CD4-positive, alpha-beta T cell treated with Interleukin-10 for 1 hour (primary cell): ENCODE results near the gene MMP12.
"Not testable (repeated sequence)": the region's sequence is repeated elsewhere in the genome, so short reads cannot be mapped to it uniquely, and the experiment has no call there.

Experiments
- DNase-seq: peaks from one replicate; pipeline ENCODE4 v3.0.0-alpha.2; 2020

MMP12 gene

DNA sequence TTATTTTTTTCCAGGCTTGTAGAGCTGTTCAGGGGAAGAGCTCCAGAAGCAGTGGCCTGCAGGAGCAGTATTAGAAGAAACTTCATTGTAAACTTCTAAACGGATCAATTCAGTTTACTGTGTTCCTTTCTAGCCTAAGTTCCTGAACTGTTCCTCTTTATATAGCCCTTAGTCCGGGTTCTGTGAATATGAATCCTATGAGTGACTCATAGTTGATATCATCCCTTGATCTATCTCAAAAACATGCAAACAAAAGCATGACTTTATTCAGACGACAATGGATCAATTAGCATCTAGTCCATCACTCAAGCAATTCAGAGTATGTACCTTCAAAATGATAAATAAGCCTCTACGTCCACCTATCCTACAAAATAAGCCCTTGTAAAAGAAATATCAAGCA lies at the start of gene MMP12:
MMP12 (minus strand) TSS at position 131 of the 400 bp plus-strand sequence; CDS start at position 86, 45 bp downstream.
- DNase-seq = no peak

DNA sequence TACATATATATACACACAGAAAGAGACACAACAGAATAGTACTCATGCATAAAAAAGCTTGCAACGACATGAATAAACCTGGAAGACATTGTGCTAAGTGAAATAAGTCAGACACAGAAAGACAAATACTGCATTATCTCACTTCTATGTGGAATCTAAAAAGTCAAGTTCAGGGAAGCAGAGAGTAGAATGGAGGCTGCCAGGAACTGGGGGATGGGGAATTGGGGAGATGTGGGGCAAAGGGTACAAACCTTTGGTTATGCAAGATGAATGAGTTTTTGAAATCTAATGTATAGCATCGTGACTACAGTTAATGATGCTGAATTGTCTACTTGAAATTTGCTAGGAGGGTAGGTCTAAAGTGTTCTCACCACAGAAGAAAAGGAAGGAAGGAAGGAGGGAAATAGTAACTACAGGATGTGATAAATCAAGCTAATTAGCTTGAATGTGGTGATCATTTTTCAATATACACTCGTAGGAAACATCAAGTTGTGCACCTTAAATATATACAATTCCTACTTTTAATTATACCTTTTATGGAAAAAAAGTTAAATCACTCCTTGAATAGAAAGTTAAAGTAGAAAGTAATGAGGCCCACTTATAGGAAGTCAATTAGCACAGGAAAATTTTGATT lies 46.9 kb upstream of the MMP12 start:
- DNase-seq = no peak

DNA sequence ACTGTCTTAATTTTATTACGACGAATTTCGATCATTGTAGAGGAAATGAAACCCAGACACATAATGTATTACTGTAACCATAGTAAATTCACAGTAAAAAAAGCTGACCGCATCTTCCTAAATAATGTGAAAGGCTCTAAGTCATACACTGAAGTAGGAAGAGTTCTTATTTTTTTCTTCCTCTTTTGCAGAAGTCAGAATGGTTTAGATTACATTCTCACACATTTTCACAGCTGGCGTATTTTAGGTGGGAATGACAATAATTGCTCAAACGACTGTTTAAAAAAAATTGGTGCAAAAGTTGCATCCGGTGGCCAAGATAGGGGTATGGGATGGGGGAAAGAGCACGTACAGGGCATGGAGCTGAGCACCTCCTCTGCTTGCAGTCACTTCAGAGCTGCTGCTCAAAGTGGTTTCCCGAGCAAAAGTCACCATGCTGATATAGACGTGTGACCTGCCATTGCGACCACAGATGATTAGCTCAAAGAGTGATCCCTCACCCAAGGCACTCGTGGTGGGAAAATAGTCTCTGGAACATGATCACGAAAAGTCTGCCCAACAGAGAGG lies 45.4 kb upstream of the MMP12 start:
- DNase-seq = no peak

DNA sequence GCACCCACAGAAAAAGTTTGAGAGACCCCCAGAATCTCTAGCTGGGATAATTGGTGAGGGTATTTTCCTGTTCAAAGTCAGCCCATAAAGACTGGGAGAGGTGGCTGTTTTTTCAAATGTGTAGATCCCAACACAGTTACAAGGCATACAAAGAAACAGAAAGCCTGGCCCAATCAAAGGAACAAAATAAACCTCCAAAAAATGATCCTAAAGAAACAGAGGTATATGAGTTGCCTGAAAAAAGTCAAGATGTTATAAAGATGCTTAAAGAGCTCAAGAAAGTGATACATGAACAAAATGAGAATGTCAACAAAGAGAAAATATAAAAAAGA lies 40.2 kb upstream of the MMP12 start:
- no peak for DNase-seq

DNA sequence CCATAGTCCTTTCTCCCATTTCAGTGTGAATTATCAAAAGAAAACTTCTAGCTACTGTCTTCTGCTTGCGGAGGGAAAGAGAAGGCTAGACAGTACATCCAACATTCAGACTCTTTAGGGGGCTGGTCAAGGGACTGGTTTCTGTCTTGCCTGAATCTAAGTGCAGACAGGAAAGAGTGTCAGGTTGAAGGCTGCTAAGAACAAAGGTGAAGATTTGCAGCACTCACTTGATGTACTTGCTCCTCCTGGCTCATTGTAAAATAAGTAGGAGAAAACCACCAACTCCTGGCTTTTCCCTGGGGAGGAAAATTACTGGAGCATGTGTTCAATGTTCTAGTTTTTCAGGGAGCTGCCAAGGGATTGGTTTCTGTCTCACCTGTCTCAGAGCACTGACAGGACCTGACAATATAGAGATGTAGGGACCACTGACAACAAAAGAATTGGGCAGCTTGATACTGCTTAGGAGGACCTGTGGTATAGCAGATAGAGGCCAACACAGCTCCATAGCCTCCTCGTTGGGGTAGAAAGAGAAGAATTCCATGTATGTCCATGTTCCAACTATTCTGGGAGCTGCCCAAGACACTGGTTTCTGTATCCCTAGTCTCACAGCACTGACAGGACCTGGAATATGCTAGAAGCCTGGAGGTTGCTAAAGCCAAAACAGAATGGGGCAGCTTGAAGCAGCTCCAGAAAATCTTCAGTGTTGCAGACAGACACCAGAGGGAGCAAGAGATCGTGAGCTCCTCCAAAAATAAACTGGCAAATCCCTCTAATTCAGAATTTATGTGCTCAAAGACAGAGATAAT lies 39.7 kb upstream of the MMP12 start:
- no peak for DNase-seq

DNA sequence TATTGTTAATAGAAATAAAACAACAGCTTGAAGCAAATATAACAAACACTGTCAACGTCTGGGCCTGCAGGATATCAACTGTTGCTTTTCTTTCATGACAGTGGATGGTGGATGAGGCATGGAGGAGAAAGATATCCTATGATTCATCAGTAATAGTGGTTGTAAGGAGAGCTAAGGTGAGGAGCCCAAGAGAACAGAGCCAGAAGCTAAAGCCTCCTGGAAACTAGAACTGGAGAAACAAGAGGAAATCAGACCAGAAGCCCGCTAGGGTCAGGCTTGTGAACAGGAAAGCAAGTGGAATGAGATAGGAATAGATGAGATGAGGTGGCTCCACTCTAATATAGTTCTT lies 37.7 kb upstream of the MMP12 start:
- DNase-seq = no peak

DNA sequence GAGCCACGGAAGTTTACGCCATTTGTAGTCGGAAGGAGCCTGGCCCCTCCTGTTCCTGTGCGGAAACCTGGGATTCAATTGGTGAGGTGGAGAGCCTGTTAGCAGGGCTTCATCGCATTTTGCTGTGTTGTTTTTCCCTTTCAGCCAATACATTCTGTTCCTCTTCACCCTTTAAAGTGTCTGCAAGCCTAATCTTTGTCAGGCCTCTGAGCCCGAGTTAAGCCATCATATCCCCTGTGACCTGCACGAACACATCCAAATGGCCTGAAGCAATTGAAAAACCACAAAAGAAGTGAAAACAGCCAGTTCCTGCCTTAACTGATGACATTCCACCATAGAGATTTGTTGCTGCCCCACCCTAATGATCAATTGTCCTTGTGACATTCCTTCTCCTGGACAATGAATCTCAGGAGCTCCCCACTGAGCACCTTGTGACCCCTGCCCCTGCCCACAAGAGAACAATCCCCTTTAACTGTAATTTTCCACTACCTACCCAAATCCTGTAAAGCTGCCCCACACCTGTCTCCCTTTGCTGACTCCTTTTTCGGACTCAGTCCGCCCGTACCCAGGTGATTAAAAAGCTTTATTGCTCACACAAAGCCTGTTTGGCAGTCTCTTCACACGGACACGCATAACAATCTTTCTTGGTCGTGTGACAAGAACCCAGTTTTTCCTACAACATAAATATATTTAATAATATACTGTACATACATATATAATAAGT lies 37.1 kb upstream of the MMP12 start:
- DNase-seq = no peak

DNA sequence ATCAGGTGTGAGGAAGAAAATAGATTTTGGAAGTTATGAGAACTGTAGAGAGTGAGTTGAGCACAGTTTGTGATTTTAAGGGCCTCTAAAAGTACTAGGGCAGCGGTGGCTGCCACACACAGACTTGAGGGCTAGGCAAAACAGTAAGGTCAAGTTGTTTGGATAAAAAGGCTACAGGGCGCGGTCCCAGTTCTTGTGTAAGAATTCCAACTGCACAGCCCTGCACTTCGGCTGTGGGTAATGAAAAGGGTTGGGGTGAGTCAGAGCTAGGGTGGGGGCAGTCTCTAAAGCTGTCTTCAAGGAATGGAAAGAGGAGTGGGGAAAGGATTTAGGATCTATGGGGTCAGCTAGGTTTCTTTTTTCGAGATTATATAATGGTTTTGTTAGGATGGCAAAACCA lies 31.1 kb upstream of the MMP12 start:
- not testable (repeated sequence) for DNase-seq

DNA sequence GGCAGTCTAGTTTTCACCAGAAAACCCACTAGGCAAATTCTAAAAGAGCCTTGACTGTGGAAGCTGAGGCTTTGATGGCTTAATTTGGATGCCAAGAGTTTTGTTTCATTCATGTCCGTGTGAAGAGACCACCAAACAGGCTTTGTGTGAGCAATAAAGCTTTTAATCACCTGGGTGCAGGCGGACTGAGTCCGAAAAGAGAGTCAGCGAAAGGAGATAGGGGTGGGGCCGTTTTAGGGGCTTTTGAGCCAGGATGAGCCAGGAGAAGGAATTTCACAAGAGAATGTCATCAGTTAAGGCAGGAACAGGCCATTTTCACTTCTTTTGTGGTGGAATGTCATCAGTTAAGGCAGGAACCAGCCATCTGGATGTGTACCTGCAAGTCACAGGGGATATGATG lies 29.1 kb upstream of the MMP12 start:
- not testable (repeated sequence) for DNase-seq

DNA sequence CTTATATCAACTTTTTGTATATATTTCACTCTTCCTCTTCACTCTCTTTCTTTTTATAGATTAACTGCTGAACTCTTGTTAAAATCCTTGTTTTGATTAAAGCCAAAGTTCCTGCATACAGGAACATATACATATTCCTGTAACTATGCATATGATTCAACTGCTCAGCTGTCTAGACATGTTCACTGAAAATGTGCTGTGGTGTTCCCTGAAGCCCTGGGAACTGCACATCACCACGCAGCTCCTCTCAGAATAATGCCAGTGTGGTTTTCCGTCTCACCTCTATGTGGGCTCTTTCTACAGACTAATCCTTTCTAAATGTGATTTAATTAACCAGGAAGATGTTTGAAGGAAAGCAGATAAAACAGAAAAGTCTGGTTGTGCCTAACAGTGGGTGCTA lies 25.6 kb upstream of the MMP12 start:
- DNase-seq = no peak

DNA sequence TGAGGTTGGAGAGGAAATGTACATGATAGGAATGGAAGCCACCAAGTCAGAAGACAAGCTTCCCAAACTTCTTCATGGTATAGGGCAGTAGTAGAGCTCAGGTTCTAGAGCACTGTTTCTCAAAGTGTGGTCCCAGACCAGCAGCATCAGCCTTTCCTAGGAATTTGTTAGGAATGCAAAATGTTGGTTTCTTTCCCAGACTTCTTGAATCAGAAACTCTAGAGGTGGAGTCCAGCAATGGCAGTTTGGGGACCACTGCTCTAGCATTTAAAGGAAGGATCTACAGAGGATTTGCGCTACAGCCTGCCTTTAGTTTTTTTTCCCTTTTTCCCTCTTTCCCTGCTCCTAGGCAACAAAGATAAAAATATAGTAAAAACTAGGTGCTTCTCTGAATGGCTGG lies 17.0 kb upstream of the MMP12 start:
- DNase-seq = no peak

DNA sequence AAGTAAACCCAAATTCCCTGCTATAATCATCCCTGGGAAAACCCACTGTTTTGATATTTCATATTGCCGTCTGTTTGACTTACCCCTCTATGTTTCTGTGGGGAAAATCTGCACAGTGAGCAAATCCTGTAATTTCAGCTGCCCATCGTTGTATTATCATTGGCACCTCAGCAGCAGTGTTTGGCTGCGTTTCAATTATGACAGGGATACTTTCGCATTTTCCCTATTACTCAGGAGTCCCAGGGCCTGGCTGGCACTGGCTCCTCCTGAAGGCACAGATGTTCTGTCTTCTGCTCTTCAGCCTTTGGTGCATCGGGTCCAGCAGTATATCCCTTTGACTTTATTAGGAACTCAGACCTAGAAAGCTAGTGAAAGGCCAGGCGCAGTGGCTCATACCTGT lies 12.2 kb upstream of the MMP12 start:
- no peak for DNase-seq

DNA sequence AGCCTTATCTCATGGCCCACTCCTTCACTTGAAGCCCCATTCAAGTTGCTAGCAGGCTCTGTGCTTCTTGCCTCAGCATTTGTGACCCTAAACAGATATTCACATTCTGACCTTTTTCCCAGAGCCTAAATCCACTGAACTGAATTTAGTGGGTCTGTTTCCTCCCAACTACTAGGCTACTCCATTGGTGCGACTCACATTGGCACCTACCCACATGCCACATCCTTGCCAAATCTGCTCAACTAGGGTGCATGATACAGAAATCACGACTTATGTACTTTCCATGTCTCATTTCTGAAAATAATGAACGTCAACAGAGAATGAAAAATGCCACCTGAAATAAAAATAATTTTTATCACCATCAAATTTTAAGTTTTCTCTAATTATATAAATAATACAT lies 8.4 kb upstream of the MMP12 start:
- no peak for DNase-seq

DNA sequence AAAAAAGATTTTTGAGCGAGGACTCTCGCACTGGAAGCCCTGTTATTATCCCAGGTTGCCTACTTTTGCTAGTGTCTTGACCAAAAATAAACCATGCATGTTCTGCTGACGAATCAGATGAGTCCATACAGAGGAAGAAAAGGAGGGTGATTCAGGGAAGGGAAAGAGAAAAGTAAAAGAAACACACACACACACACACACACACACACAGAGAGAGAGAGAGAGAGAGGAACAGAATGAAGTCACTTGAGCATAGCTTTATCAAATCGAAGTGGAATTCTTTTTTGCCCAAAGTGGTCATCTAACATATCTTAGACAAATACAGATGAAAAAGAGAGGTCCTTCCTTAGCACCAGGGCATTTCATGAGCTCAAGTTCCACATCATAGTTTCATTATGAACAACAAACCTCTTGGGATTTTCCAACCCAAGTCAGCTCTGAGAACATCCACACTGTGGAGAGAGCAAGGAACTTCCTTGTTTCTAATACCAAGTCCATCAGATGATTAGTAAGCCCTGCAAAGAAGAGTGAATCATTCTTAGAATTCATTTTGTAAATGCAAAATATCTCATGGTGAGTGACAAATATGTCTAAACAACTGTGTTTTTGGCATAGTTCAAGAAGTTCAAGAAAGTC lies 7.7 kb upstream of the MMP12 start:
- no peak for DNase-seq

DNA sequence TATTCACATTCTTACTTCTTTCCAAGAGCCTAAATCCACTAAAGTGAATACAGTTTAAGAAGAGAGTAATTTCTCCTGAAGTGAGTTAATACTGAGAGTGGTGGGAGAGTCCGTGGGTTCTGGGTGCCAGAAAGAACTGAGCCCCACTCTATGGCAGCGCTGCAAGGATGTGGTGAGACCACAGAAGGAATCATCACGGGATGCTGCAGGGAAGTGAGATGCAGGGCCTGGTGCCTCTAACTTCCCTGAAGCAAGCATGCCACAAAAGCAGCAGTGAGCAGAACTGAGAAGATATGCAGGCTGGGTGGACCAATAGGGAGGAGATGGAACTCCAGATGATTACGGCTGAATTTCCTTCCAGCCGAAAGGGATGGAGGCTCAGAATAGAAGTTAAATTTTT lies 5.0 kb upstream of the MMP12 start:
- DNase-seq = no peak

DNA sequence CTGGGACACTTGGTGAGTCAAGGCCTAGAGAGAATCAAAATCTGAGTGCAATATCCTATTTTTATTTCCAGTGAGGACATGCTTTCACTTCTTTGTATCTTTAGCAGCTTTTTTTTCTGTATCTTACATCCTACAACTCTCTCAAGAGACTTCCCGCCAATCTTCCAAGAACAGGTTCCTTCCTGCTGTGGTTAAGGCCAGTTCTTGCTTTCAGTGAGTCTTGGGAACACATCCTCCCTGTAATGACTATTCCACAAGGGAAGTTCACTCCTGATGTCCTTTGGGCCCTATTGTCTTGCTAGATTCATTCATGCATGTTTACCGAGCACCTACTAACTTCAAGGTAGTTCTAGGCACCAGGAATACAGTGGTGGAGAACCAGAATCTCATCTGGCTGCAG lies 3.8 kb upstream of the MMP12 start:
- no peak for DNase-seq

DNA sequence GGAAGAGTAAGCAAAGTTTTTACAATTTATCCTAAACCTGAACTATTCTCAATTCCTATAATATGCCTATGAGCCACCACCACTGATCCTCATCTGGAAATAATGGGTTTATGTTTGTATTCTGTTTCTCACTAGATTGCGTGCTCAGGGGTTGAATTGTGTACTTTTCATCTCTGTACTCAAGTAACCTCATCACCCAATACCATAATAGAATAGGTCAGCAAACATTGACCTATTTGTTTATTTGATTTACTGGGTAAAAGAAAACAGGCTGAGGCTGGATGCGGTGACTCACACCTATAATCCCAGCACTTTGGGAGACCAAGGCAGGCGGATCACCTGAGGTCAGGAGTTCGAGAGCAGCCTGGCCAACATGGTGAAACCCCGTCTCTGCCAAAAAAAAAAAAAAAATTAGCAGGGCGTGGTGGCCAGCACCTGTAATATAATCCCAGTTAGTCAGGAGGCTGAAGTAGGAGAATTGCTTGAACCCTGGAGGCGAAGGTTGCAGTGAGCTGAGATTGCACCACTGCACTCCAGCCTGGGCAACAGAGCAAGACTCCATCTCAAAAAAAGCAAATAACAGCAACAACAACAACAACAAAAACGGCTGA lies 5.3 kb downstream of the MMP12 start:
- DNase-seq = not testable (repeated sequence)

DNA sequence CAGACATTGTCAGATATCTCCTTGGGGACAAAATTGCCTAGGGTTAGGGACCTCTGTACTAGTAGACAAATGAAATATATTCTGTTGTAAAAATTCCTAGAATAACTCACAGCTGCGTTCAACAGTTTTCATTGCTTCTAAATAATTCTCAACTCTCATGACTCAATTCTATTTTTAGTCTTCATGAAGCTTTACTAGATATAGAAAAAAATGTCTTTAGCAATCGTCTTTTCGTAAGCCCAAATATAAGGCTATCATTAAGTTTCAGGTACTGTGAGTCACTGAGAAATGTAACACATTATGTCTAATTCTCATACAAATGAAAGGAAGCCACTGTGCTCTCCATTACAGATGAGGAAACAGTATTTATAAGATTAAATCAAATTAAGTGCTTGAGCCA lies 6.4 kb downstream of the MMP12 start:
- no peak for DNase-seq

DNA sequence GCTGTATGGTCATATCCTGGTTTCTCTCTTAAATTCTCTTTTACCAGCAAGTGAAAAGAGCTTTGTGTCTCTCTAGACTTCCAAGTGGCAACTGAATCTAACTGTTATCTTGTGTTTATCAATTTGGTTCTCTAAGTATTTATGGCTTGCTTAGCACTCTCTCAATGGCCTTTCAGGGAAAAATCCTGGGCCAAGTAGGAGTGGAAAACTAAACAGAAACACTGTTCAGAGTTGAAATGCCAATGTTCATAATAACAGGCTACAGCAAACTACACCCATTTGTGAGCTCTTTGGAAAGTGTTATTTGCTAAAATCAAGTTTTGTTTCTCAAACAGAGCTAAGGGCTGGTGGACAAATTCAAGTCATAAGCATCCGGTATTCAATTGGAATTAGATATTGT lies 10.1 kb downstream of the MMP12 start:
- DNase-seq = no peak

DNA sequence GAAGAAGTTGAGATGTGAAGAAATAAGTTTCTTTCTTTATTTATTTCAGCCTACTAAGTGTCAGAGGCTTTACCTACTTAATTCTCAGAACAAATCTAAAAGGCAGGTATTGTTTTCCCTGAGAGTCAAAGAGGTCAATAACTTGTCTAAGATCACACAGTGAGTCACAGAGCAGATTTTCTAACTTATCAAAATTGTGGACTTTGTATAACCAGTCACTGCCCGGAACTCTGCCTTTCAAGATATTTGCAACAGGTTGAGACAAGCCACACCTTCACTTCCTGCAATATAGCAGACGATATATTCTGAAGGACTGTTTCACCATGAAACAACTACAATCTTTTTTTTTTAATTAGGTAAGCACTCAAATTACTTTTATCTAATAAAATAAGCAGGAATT lies 20.8 kb downstream of the MMP12 start:
- no peak for DNase-seq

DNA sequence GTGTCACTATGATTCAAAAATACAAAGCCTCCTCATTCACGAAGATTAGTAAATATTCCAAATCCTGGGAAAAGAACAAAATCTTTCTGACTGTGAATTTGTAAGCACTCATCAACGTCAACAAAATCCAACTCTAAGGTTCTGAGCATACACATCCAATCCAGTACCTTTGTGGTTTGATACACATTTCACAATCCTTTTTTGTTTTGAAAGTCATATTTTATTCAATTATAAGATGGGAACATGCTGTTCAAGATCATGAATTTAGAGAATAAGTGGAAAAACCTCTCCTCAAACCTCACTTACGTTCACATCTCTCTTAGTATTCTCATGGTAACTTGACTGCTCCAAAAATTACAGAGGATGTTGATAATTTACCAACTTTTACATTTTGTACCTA lies 21.7 kb downstream of the MMP12 start:
- DNase-seq = no peak

DNA sequence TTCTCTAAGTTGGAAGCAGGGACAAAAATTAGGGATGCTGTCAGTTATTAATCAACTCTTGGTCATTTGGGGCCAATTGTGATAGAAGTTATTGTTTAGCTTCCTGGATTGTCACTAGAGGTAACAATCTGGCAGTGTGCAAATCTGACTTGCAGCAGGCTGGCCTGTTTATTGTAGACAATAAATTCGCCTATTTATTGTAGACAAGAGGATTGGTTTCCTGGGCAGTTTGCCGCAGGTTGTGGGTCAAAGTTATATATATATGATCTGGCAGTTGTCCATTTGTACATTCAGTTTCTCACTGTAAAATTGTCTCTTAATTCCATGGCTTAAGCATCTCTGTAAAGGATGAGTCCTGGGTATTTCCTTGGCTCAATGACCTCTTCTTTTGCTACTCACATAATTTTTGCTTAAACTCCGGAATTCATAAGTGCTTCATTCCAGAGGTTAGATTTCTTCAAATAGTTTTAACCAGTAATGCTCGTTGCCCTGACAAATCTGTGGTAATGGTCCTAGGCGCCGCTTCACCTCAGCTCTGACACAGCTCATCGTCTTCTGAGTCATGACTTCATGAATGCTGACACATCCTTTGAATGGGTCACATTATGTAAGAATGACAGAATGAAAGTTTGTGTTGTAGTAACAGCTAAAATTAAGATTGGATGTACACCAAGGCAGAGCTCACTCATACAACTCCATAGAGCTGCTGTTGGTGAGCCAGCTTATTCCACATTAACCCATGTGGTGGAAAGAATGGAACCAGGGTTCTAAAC lies 23.6 kb downstream of the MMP12 start:
- no peak for DNase-seq
